ENCODE measurements around the gene EMC7. TPM values are rescaled to one million over a fixed set of nuclear protein-coding genes. Genes with fewer than 3 reads are reported as not detected.

Gene EMC7
- total and polyA plus RNA-seq, 2 of the 13 experiments (the other 11 are each of a cell fraction or from before 2014, with no cell fraction given), result 46.8 to 113 TPM

DNA sequence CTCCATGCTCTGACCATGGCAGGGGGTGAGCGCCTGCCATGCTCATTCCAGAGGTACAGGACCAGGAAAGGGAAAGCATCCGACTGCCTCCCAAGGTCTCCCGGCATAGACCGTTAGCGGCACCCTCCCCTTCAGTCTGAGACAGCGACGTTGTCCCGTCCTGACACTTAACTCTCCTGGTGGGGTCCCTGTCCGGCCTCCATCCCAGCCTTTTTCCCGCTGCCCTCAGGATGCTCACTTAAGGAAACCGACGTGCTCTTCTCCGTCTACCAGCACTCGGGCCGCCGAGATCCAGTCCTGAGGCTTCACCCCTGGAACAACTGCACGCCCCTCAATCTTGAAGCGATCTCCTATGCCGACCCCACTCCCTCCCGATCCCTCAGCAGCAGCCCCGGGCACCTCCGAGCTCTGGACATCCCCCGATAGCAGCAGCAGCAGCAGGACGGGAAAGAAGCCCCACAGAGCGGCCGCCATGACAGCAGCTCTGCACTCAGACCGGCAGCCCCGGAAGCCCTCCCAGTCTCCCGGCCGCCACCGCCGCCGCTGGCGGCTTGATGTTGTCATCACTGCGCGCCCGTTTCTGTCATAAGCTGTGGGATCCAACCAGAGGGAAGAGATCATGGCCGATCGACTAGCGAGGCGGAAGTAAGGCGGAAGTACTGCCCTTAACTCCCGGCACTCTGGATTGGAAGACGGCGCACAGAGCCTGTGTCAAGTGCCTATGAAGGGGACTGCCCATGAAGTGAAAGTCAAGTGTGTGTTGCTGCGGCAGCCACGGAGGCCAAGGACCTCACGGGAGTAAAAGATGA lies at the start of gene EMC7, which contains the start of gene PGBD4 (continued):
- TF ChIP-seq GABPA (IDR thresholded peaks at IDR 0.05; ENCODE audit: low read depth, low read length), result peak; percentile 86
- peak; percentile 97 for TF ChIP-seq GABPA (CRISPR knock-in tag; IDR thresholded peaks at IDR 0.05; ENCODE audit: low read depth)
- no peak for TF ChIP-seq SUZ12 (IDR thresholded peaks at IDR 0.05; ENCODE audit: low read depth, low read length)
- TF ChIP-seq, protein P1, sequence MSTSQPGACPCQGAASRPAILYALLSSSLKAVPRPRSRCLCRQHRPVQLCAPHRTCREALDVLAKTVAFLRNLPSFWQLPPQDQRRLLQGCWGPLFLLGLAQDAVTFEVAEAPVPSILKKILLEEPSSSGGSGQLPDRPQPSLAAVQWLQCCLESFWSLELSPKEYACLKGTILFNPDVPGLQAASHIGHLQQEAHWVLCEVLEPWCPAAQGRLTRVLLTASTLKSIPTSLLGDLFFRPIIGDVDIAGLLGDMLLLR (CRISPR knock-in tag; IDR thresholded peaks at IDR 0.05), result no peak
- TF ChIP-seq HMG20B (CRISPR knock-in tag; conservative IDR thresholded peaks at IDR 0.05), result no peak
- no peak for TF ChIP-seq POLR2AphosphoS2 (IDR thresholded peaks at IDR 0.05; ENCODE audit: low read depth, low read length)
- 0 out of 2 replicates have a peak, but pooled peaks have one; percentile 43 for TF ChIP-seq ZNF354B (CRISPR knock-in tag; IDR thresholded peaks at IDR 0.05)
- no peak for TF ChIP-seq PAWR (CRISPR knock-in tag; IDR thresholded peaks at IDR 0.05; ENCODE audit: borderline replicate concordance)
- TF ChIP-seq, protein P2, sequence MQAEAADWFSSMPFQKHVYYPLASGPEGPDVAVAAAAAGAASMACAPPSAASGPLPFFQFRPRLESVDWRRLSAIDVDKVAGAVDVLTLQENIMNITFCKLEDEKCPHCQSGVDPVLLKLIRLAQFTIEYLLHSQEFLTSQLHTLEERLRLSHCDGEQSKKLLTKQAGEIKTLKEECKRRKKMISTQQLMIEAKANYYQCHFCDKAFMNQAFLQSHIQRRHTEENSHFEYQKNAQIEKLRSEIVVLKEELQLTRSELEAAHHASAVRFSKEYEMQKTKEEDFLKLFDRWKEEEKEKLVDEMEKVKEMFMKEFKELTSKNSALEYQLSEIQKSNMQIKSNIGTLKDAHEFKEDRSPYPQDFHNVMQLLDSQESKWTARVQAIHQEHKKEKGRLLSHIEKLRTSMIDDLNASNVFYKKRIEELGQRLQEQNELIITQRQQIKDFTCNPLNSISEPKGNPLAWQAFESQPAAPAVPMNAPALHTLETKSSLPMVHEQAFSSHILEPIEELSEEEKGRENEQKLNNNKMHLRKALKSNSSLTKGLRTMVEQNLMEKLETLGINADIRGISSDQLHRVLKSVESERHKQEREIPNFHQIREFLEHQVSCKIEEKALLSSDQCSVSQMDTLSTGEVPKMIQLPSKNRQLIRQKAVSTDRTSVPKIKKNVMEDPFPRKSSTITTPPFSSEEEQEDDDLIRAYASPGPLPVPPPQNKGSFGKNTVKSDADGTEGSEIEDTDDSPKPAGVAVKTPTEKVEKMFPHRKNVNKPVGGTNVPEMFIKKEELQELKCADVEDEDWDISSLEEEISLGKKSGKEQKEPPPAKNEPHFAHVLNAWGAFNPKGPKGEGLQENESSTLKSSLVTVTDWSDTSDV (CRISPR knock-in tag; IDR thresholded peaks at IDR 0.05), result no peak
- TF ChIP-seq ONECUT2 (CRISPR knock-in tag; IDR thresholded peaks at IDR 0.05), result no peak; the same call in 1 of the 2 replicates
- TF ChIP-seq ZNF75D (CRISPR knock-in tag; IDR thresholded peaks at IDR 0.05; ENCODE audit: borderline replicate concordance), result no peak
- TF ChIP-seq, protein P3, sequence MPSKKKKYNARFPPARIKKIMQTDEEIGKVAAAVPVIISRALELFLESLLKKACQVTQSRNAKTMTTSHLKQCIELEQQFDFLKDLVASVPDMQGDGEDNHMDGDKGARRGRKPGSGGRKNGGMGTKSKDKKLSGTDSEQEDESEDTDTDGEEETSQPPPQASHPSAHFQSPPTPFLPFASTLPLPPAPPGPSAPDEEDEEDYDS (CRISPR knock-in tag; IDR thresholded peaks at IDR 0.05), result peak; percentile 83
- TF ChIP-seq ZNF841 (CRISPR knock-in tag; IDR thresholded peaks at IDR 0.05; ENCODE audit: borderline replicate concordance), result no peak
- TF ChIP-seq, protein P4, sequence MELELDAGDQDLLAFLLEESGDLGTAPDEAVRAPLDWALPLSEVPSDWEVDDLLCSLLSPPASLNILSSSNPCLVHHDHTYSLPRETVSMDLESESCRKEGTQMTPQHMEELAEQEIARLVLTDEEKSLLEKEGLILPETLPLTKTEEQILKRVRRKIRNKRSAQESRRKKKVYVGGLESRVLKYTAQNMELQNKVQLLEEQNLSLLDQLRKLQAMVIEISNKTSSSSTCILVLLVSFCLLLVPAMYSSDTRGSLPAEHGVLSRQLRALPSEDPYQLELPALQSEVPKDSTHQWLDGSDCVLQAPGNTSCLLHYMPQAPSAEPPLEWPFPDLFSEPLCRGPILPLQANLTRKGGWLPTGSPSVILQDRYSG (CRISPR knock-in tag; IDR thresholded peaks at IDR 0.05), result no peak
- no peak for TF ChIP-seq U2AF1 (optimal IDR thresholded peaks at IDR 0.05; ENCODE audit: low read depth, low read length)
- no peak for TF ChIP-seq RFX3 (CRISPR knock-in tag; IDR thresholded peaks at IDR 0.05)
- TF ChIP-seq NFATC3 (CRISPR knock-in tag; IDR thresholded peaks at IDR 0.05), result 0 out of 2 replicates have a peak, but pooled peaks have one; percentile 17
- peak; percentile 66; the same call in 1 of the 2 replicates for TF ChIP-seq ZBTB38 (CRISPR knock-in tag; IDR thresholded peaks at IDR 0.05)
- peak; percentile 43; the same call in 1 of the 2 replicates for TF ChIP-seq ZBTB7B (CRISPR knock-in tag; IDR thresholded peaks at IDR 0.05)
- no peak for TF ChIP-seq ZFP62 (CRISPR knock-in tag; IDR thresholded peaks at IDR 0.05)
- TF ChIP-seq, protein P5, sequence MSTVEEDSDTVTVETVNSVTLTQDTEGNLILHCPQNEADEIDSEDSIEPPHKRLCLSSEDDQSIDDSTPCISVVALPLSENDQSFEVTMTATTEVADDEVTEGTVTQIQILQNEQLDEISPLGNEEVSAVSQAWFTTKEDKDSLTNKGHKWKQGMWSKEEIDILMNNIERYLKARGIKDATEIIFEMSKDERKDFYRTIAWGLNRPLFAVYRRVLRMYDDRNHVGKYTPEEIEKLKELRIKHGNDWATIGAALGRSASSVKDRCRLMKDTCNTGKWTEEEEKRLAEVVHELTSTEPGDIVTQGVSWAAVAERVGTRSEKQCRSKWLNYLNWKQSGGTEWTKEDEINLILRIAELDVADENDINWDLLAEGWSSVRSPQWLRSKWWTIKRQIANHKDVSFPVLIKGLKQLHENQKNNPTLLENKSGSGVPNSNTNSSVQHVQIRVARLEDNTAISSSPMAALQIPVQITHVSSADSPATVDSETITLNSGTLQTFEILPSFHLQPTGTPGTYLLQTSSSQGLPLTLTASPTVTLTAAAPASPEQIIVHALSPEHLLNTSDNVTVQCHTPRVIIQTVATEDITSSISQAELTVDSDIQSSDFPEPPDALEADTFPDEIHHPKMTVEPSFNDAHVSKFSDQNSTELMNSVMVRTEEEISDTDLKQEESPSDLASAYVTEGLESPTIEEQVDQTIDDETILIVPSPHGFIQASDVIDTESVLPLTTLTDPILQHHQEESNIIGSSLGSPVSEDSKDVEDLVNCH (CRISPR knock-in tag; IDR thresholded peaks at IDR 0.05), result no peak
- TF ChIP-seq JUN (CRISPR knock-in tag; IDR thresholded peaks at IDR 0.05), result no peak
- no peak for TF ChIP-seq SSRP1 (CRISPR knock-in tag; IDR thresholded peaks at IDR 0.05)
- no peak for TF ChIP-seq ZNF549 (CRISPR knock-in tag; IDR thresholded peaks at IDR 0.05)
- TF ChIP-seq KLF15 (CRISPR knock-in tag; IDR thresholded peaks at IDR 0.05; ENCODE audit: borderline replicate concordance), result no peak

All from HepG2 (cell line).